HL-60 (cell line): ENCODE results near the gene HYPK.
"Not testable (repeated sequence)": the region's sequence is repeated elsewhere in the genome, so short reads cannot be mapped to it uniquely, and the experiment has no call there.

Experiments
- DNase-seq, 2 experiments: peaks; one replicate each; pipeline ENCODE4 v3.0.0-alpha.2; 2010 to 2020; ENCODE audit warnings: low read depth in 1 of 2, low spot score in 1 of 2
- H3K27ac ChIP-seq: fragments of 250-450 bp; sonication (Bioruptor Pico); replicated peaks from 2 replicates; pipeline ENCODE4 v1.5.1; 2020; ENCODE audit warnings: mild to moderate bottlenecking, moderate library complexity
- H3K27me3 ChIP-seq: fragments of 250-450 bp; sonication (Bioruptor Pico); 2 replicates; pipeline ENCODE4 v1.5.1; 2021; ENCODE audit warnings: mild to moderate bottlenecking, moderate library complexity; ENCODE audit not compliant: insufficient read depth, poor library complexity, severe bottlenecking
- H3K4me3 ChIP-seq: replicated peaks from 2 replicates; pipeline ENCODE4 v1.5.1; 2011; ENCODE audit warnings: mild to moderate bottlenecking, control low read depth, low read length; ENCODE audit not compliant: insufficient read depth
- CTCF ChIP-seq: IDR thresholded peaks from one replicate; pipeline ENCODE4 v1.5.1; 2011; ENCODE audit warnings: low read length, control low read depth, inconsistent platforms; ENCODE audit not compliant: insufficient read depth
- GABPA ChIP-seq: IDR thresholded peaks from 2 replicates; pipeline ENCODE4 v1.6.1; 2012; ENCODE audit warnings: low read depth
- POLR2AphosphoS5 ChIP-seq: IDR thresholded peaks from 2 replicates; pipeline ENCODE4 v1.6.1; 2012; ENCODE audit warnings: low read depth
- REST ChIP-seq: IDR thresholded peaks from 2 replicates; pipeline ENCODE4 v1.6.1; 2012; ENCODE audit warnings: low read depth; ENCODE audit not compliant: insufficient replicate concordance
- SPI1 ChIP-seq: IDR thresholded peaks from 2 replicates; pipeline ENCODE4 v1.6.1; 2012; ENCODE audit warnings: low read depth, mild to moderate bottlenecking, borderline replicate concordance

Gene HYPK

GRCh38 chr15:43824302-43825246 is 24.2 kb downstream of the HYPK start, which contains the start of gene MFAP1:
Gene MFAP1 (minus strand): TSS chr15:43824690. CDS start chr15:43824569, 121 bp downstream.
- TF ChIP-seq CTCF (no peak), SPI1 (peak; percentile 23; the same call in 1 of the 2 replicates), GABPA (peak; percentile 75), REST (peak; percentile 63), POLR2AphosphoS5 (peak; percentile 89)
- peak within 1 kb of the TSS; percentile 83 for H3K27ac ChIP-seq
- peak; percentile 96 to 97 for DNase-seq
- no peaks in the 10 kb centered on the region for H3K27me3 ChIP-seq
- peak within 1 kb of the TSS; percentile 71 for H3K4me3 ChIP-seq

- not testable (repeated sequence) for H3K27me3 ChIP-seq, H3K4me3 ChIP-seq, DNase-seq
- H3K27ac ChIP-seq: peak overlapping the region; percentile 83
These were observed 24.9 kb downstream of the HYPK start for GRCh38 chr15:43825305-43825704.

GRCh38 chr15:43826029-43826507 is 25.7 kb downstream of the HYPK start:
- Histone ChIP-seq H3K27me3 (no peaks in the 10 kb centered on the region), H3K27ac (peak overlapping the region; percentile 85), H3K4me3 (no peak overlapping the region)
- no peak for TF ChIP-seq SPI1
- TF ChIP-seq REST: no peak
- no peak for DNase-seq

GRCh38 chr15:43826508-43827341 is 26.3 kb downstream of the HYPK start, which contains the start of gene WDR76:
Gene WDR76 (plus strand): TSS chr15:43827002. CDS start chr15:43827033, 31 bp downstream.
- no peaks in the 10 kb centered on the region for H3K27me3 ChIP-seq
- peak; percentile 70 for TF ChIP-seq POLR2AphosphoS5
- no peak for TF ChIP-seq CTCF
- TF ChIP-seq REST: no peak
- TF ChIP-seq SPI1: no peak; the same call in 1 of the 2 replicates
- H3K27ac ChIP-seq: peak within 1 kb of the TSS; percentile 85
- DNase-seq: peak; percentile 76 to 89
- H3K4me3 ChIP-seq: peak within 1 kb of the TSS; percentile 83
